A549 (cell line): ENCODE measurements around the gene HBA2. TPM values are rescaled to one million over a fixed set of nuclear protein-coding genes. Genes with fewer than 3 reads are reported as not detected.

Experiments
- ATAC-seq, 2 experiments: fragments of 200-7000 bp in 1 of 2; fragments of >200 bp in 1 of 2; cut with Nextera tagmentation in 1 of 2; cut with Tn5 transposase in 1 of 2; 3 replicates each; pipeline versions ENCODE4 v1.8.0 to v1.9.1; 2018 to 2020; ENCODE audit warnings: mild to moderate bottlenecking in 1 of 2, moderate library complexity in 1 of 2
- CTCF ChIA-PET: fragments of 300-600 bp; sonication (Branson Sonifier 250); formaldehyde crosslinking; extraction: SDS; loops from one replicate; lab custom pipeline; 2021; ENCODE audit warnings: antibody characterized with exemption, inconsistent platforms; lab: Yijun Ruan, JAX
- POLR2A ChIA-PET: fragments of 350-600 bp; formaldehyde crosslinking; extraction: SDS; loops from one replicate; lab custom pipeline; 2021; ENCODE audit warnings: antibody characterized with exemption, inconsistent platforms; lab: Yijun Ruan, JAX
- DNase-seq, 2 experiments: peaks; one replicate each; pipeline versions ENCODE4 v3.0.0 to v3.0.0-alpha.2; 2011 to 2016; ENCODE audit warnings: low read depth in 1 of 2, low spot score in 1 of 2
- FAIRE-seq: peaks from 2 replicates; lab custom pipeline; 2011; peaks lifted over from hg19 to GRCh38; lab: Jason Lieb, UNC
- H3K27ac ChIP-seq, 2 experiments: fragments of >200 bp; sonication (Bioruptor Twin); formaldehyde crosslinking; 3 replicates each; pipeline ENCODE4 v1.5.1; 2016 to 2017
- H3K4me1 ChIP-seq: fragments of >200 bp; sonication (Bioruptor Twin); formaldehyde crosslinking; 3 replicates; pipeline ENCODE4 v1.6.1; 2016
- H3K4me2 ChIP-seq: fragments of >200 bp; sonication (Bioruptor Twin); formaldehyde crosslinking; 3 replicates; pipeline ENCODE4 v1.6.1; 2016
- H3K4me3 ChIP-seq: fragments of >200 bp; sonication (Bioruptor Twin); formaldehyde crosslinking; 3 replicates; pipeline ENCODE4 v1.5.1; 2016
- H3K9me3 ChIP-seq: fragments of >200 bp; sonication (Bioruptor Twin); formaldehyde crosslinking; 3 replicates; pipeline ENCODE4 v1.6.1; 2016
- ATOH8 ChIP-seq: fragments of 250-450 bp; sonication (Bioruptor Pico); IDR thresholded peaks from 2 replicates; pipeline ENCODE4 v1.5.0; 2020; ENCODE audit warnings: low read depth, mild to moderate bottlenecking, moderate library complexity
- BHLHE40 ChIP-seq: IDR thresholded peaks from 2 replicates; pipeline ENCODE4 v1.6.1; 2012; ENCODE audit warnings: low read depth, low read length, inconsistent platforms
- CBX2 ChIP-seq: fragments of 200-600 bp; sonication (generic); IDR thresholded peaks from 2 replicates; pipeline ENCODE4 v1.6.1; 2016; ENCODE audit warnings: low read depth, mild to moderate bottlenecking, borderline replicate concordance
- CBX8 ChIP-seq: fragments of 200-600 bp; sonication (generic); IDR thresholded peaks from 2 replicates; pipeline ENCODE4 v1.6.1; 2016
- CHD4 ChIP-seq: fragments of 200-600 bp; sonication (generic); IDR thresholded peaks from 2 replicates; pipeline ENCODE4 v1.6.1; 2016; ENCODE audit warnings: antibody characterized with exemption, mild to moderate bottlenecking, borderline replicate concordance
- EHF ChIP-seq: fragments of 250-450 bp; sonication (Bioruptor Pico); IDR thresholded peaks from 2 replicates; pipeline ENCODE4 v1.5.0; 2020; ENCODE audit warnings: mild to moderate bottlenecking
- EHMT2 ChIP-seq: fragments of 200-600 bp; sonication (generic); IDR thresholded peaks from 2 replicates; pipeline ENCODE4 v1.6.1; 2016; ENCODE audit warnings: antibody characterized with exemption, low read depth, mild to moderate bottlenecking, moderate library complexity
- ELK1 ChIP-seq: fragments of 150-350 bp; IDR thresholded peaks from 2 replicates; pipeline ENCODE4 v1.6.1; 2014; ENCODE audit warnings: low read depth, mild to moderate bottlenecking, low read length
- EP300 ChIP-seq, 2 experiments: fragments of >200 bp; sonication (Bioruptor Twin); formaldehyde crosslinking; IDR thresholded peaks; 2 replicates in 1 of 2; 3 replicates in 1 of 2; pipeline ENCODE4 v1.6.1; 2016 to 2017
- FOSL2 ChIP-seq, 2 experiments: fragments of 450-650 bp in 1 of 2; fragments of >200 bp in 1 of 2; sonication (Bioruptor Twin) in 1 of 2; formaldehyde crosslinking; IDR thresholded peaks; 2 replicates each; pipeline versions ENCODE4 v1.5.0 to v1.6.1; 2016 to 2020; ENCODE audit warnings: mild to moderate bottlenecking in 1 of 2, moderate library complexity in 1 of 2
- HEYL ChIP-seq: fragments of 250-450 bp; sonication (Bioruptor Pico); IDR thresholded peaks from 2 replicates; pipeline ENCODE4 v1.8.0; 2021; ENCODE audit warnings: mild to moderate bottlenecking, moderate library complexity
- HMGXB4 ChIP-seq: fragments of 250-450 bp; sonication (Bioruptor Pico); IDR thresholded peaks from 2 replicates; pipeline ENCODE4 v1.5.0; 2021; ENCODE audit warnings: mild to moderate bottlenecking, moderate library complexity, borderline replicate concordance
- HOXA7 ChIP-seq: fragments of 250-450 bp; sonication (Bioruptor Pico); IDR thresholded peaks from 2 replicates; pipeline ENCODE4 v1.5.0; 2020; ENCODE audit warnings: mild to moderate bottlenecking, moderate library complexity
- HOXB13 ChIP-seq: fragments of 250-450 bp; sonication (Bioruptor Pico); IDR thresholded peaks from 2 replicates; pipeline ENCODE4 v1.5.0; 2020; ENCODE audit warnings: low read depth, mild to moderate bottlenecking, moderate library complexity
- HOXB5 ChIP-seq: fragments of 250-450 bp; sonication (Bioruptor Pico); IDR thresholded peaks from 2 replicates; pipeline ENCODE4 v1.5.0; 2020; ENCODE audit warnings: mild to moderate bottlenecking, moderate library complexity
- KDM1A ChIP-seq: fragments of 200-600 bp; sonication (generic); IDR thresholded peaks from 2 replicates; pipeline ENCODE4 v1.6.1; 2016; ENCODE audit warnings: low read depth, mild to moderate bottlenecking
- MAFK ChIP-seq: fragments of 450-650 bp; IDR thresholded peaks from 2 replicates; pipeline ENCODE4 v1.6.1; 2014; ENCODE audit not compliant: partially characterized antibody
- MAX ChIP-seq: IDR thresholded peaks from 2 replicates; pipeline ENCODE4 v1.6.1; 2012
- MAZ ChIP-seq: fragments of 150-350 bp; IDR thresholded peaks from 2 replicates; pipeline ENCODE4 v1.6.1; 2014; ENCODE audit warnings: antibody characterized with exemption, low read depth, low read length, borderline replicate concordance
- NFE2L2 ChIP-seq: fragments of 150-350 bp; conservative IDR thresholded peaks from 2 replicates; pipeline ENCODE4 v1.6.1; 2014; ENCODE audit warnings: low read length
- NR3C1 ChIP-seq: fragments of >200 bp; sonication (Bioruptor Twin); formaldehyde crosslinking; IDR thresholded peaks from 3 replicates; pipeline ENCODE4 v1.6.1; 2017
- PBX3 ChIP-seq: IDR thresholded peaks from 2 replicates; pipeline ENCODE4 v1.6.1; 2012
- PHF8 ChIP-seq: fragments of 200-600 bp; sonication (generic); IDR thresholded peaks from 2 replicates; pipeline ENCODE4 v1.6.1; 2016; ENCODE audit warnings: low read depth, mild to moderate bottlenecking, antibody characterized with exemption, moderate library complexity, borderline replicate concordance
- RAD21 ChIP-seq, 2 experiments: fragments of >200 bp in 1 of 2; sonication (Bioruptor Twin) in 1 of 2; formaldehyde crosslinking in 1 of 2; IDR thresholded peaks in 1 of 2; conservative IDR thresholded peaks in 1 of 2; 2 replicates in 1 of 2; 3 replicates in 1 of 2; pipeline ENCODE4 v1.6.1; 2012 to 2018; ENCODE audit warnings: inconsistent platforms in 1 of 2
- RFX5 ChIP-seq: fragments of 450-650 bp; IDR thresholded peaks from 2 replicates; pipeline ENCODE4 v1.7.1; 2014; ENCODE audit warnings: antibody characterized with exemption, mild to moderate bottlenecking, moderate library complexity
- RNF2 ChIP-seq: fragments of 200-600 bp; sonication (generic); IDR thresholded peaks from 2 replicates; pipeline ENCODE4 v1.6.1; 2016; ENCODE audit warnings: low read depth, mild to moderate bottlenecking, antibody characterized with exemption, moderate library complexity, borderline replicate concordance
- SREBF2 ChIP-seq: fragments of 450-650 bp; IDR thresholded peaks from 2 replicates; pipeline ENCODE4 v1.6.1; 2014; ENCODE audit warnings: mild to moderate bottlenecking, moderate library complexity
- TFCP2L1 ChIP-seq: fragments of 250-450 bp; sonication (Bioruptor Pico); IDR thresholded peaks from 2 replicates; pipeline ENCODE4 v1.5.0; 2021; ENCODE audit warnings: mild to moderate bottlenecking
- TP53 ChIP-seq: fragments of 250-450 bp; sonication (Bioruptor Pico); IDR thresholded peaks from 2 replicates; pipeline ENCODE4 v1.5.0; 2021; ENCODE audit warnings: mild to moderate bottlenecking, moderate library complexity
- ZFP36 ChIP-seq: fragments of 450-650 bp; IDR thresholded peaks from 2 replicates; pipeline ENCODE4 v1.6.1; 2014; ENCODE audit warnings: borderline replicate concordance; ENCODE audit not compliant: partially characterized antibody
- ZNF302 ChIP-seq: fragments of 250-450 bp; sonication (Bioruptor Pico); IDR thresholded peaks from 2 replicates; pipeline ENCODE4 v1.9.0; 2021; ENCODE audit warnings: inconsistent platforms, mild to moderate bottlenecking, moderate library complexity
- WGBS: methylation state at CpG from one replicate; pipeline ENCODE4 v1.1.6; 2017; ENCODE audit errors: missing lambda C conversion rate; 5-methylcytosine and 5-hydroxymethylcytosine counted together
- polyA plus RNA-seq, 4 experiments: library from polyadenylated mRNA; depleted of rRNA in 3 of 4; stranded (reverse); fragments of >200 nt; fragmentation: RNase III in 1 of 4; extraction: RNeasy Plus Mini Kit Qiagen cat#74134 plus additional on column Dnase treatment in 1 of 4; gene quantifications; 2 replicates in 3 of 4; 3 replicates in 1 of 4; pipeline ENCODE4 v1.2.3, GENCODE V29; 2011 to 2017

HBA2 gene
- polyA plus RNA-seq, 2 of the 4 experiments (the other 2 are of a cell fraction) = 0.23 to 0.26 TPM

GRCh38 chr16:142405-142967 is 30.2 kb upstream of the HBA2 start:
- no peak for DNase-seq
- ChIA-PET CTCF (interaction anchor here (1.1 to 4.3 kb wide), 5 partner anchors 9 to 40 kb away, joined by 3 to 25 read pairs (median 5); partner anchors contain the start of gene HBQ1), POLR2A (no interaction called here)
- no peaks in the 10 kb centered on the region for H3K4me1 ChIP-seq
- ATAC-seq = no peak
- H3K27ac ChIP-seq = no peak overlapping the region
- TF ChIP-seq TFCP2L1 (CRISPR knock-in tag) (no peak), RNF2 (no peak), BHLHE40 (no peak), CHD4 (no peak), ZFP36 (no peak), RAD21 (conservative IDR thresholded peaks at IDR 0.05 in 1 of 2, IDR thresholded peaks at IDR 0.05 in 1 of 2) (no peak), CBX2 (no peak), TP53 (CRISPR knock-in tag) (no peak), SREBF2 (no peak), MAFK (no peak), NR3C1 (no peak), FOSL2 (IDR thresholded peaks at IDR 0.05) (no peak), FOSL2 (CRISPR knock-in tag; IDR thresholded peaks at IDR 0.05) (no peak), HOXB13 (CRISPR knock-in tag) (no peak), ATOH8 (CRISPR knock-in tag) (no peak), EHMT2 (no peak), HOXA7 (CRISPR knock-in tag) (no peak), HOXB5 (no peak)
- no peak overlapping the region for H3K4me3 ChIP-seq
- WGBS = 81% methylated on average over 12 of the region's 12 CpGs
- no peaks in the 10 kb centered on the region for H3K9me3 ChIP-seq
- FAIRE-seq = no peak
- H3K4me2 ChIP-seq = no peak overlapping the region

GRCh38 chr16:143047-143446 is 29.6 kb upstream of the HBA2 start:
- ChIA-PET POLR2A (no interaction called here), CTCF (interaction anchor here (1.1 to 4.3 kb wide), 6 partner anchors 10 to 39 kb away, joined by 3 to 25 read pairs (median 5); partner anchors contain the start of gene HBQ1)
- 84% methylated on average over 6 of the region's 6 CpGs for WGBS
- DNase-seq (no peak), ATAC-seq (no peak), FAIRE-seq (no peak)
- Histone ChIP-seq H3K4me3 (no peak overlapping the region), H3K27ac (no peak overlapping the region), H3K9me3 (no peaks in the 10 kb centered on the region), H3K4me2 (no peak overlapping the region), H3K4me1 (no peaks in the 10 kb centered on the region)
- TF ChIP-seq ATOH8 (CRISPR knock-in tag) (no peak), PHF8 (no peak), ELK1 (no peak), HOXB5 (no peak), CBX8 (no peak), EHF (CRISPR knock-in tag) (no peak), MAX (no peak), PBX3 (no peak), RFX5 (no peak), EP300 (IDR thresholded peaks at IDR 0.05) (no peak), HMGXB4 (CRISPR knock-in tag) (no peak), KDM1A (no peak), MAZ (no peak), NFE2L2 (no peak), ZNF302 (CRISPR knock-in tag) (no peak), HEYL (CRISPR knock-in tag) (no peak)
